ENCODE results near the gene SHC4. TPM values are rescaled to one million over a fixed set of nuclear protein-coding genes. Genes with fewer than 3 reads are reported as not detected.

Gene SHC4
- total RNA-seq, 1 experiment from 2014 or later: 0.63 TPM

GRCh38 chr15:48868023-48868422 is 95.7 kb downstream of the SHC4 start (continued):
- TF ChIP-seq ZNF121 (CRISPR knock-in tag; IDR thresholded peaks at IDR 0.05): no peak
- TF ChIP-seq MYBL2 (CRISPR knock-in tag; IDR thresholded peaks at IDR 0.05): no peak
- no peak for TF ChIP-seq ZNF281 (CRISPR knock-in tag; IDR thresholded peaks at IDR 0.05)
- no peak for TF ChIP-seq TP53 (CRISPR knock-in tag; IDR thresholded peaks at IDR 0.05)

GRCh38 chr15:48866141-48866563 is 97.6 kb downstream of the SHC4 start:
- Mint-ChIP-seq H3K27me3 (ENCODE audit: low read depth) (no peaks in the 10 kb centered on the region), H3K27ac (no peak overlapping the region), H3K36me3 (no peaks in the 10 kb centered on the region), H3K4me1 (peaks cover 11% of the 10 kb centered on the region), H3K4me3 (no peak overlapping the region), H3K9me3 (no peaks in the 10 kb centered on the region)
- ATAC-seq (no peak), DNase-seq (ENCODE audit: low spot score) (no peak)
- CTCF ChIA-PET: interaction anchor here (1.1 to 1.4 kb wide), 2 partner anchors 10 to 109 kb away, joined by 3 to 5 read pairs; no protein-coding TSS in a partner anchor
- no peak for TF ChIP-seq ETV6 (CRISPR knock-in tag; IDR thresholded peaks at IDR 0.05)
- no peak for TF ChIP-seq NFE2L1 (CRISPR knock-in tag; IDR thresholded peaks at IDR 0.05)
- TF ChIP-seq GRHL2 (CRISPR knock-in tag; IDR thresholded peaks at IDR 0.05; ENCODE audit: insufficient replicate concordance, severe bottlenecking): no peak
- TF ChIP-seq ATF2 (CRISPR knock-in tag; IDR thresholded peaks at IDR 0.05; ENCODE audit: borderline replicate concordance, low read depth): no peak
- no peak for TF ChIP-seq IRF1 (CRISPR knock-in tag; IDR thresholded peaks at IDR 0.05)
- no peak for TF ChIP-seq CREM (CRISPR knock-in tag; IDR thresholded peaks at IDR 0.05)
- no peak for TF ChIP-seq GTF2I (CRISPR knock-in tag; conservative IDR thresholded peaks at IDR 0.05)
- no peak for TF ChIP-seq ZNF281 (CRISPR knock-in tag; IDR thresholded peaks at IDR 0.05)
- no peak for TF ChIP-seq MXD4 (CRISPR knock-in tag; IDR thresholded peaks at IDR 0.05; ENCODE audit: borderline replicate concordance)
- TF ChIP-seq JUN (CRISPR knock-in tag; IDR thresholded peaks at IDR 0.05): no peak
- no peak for TF ChIP-seq JAZF1 (CRISPR knock-in tag; IDR thresholded peaks at IDR 0.05)
- TF ChIP-seq SOX15 (CRISPR knock-in tag; IDR thresholded peaks at IDR 0.05): no peak
- TF ChIP-seq FOXJ3 (CRISPR knock-in tag; IDR thresholded peaks at IDR 0.05; ENCODE audit: borderline replicate concordance): no peak
- no peak for TF ChIP-seq ELF4 (CRISPR knock-in tag; IDR thresholded peaks at IDR 0.05; ENCODE audit: low read depth)
- POLR2A ChIA-PET: no interaction called here
